ENCODE measurements around the gene DPPA5.
A peak's percentile ranks its signal among the peaks of the same experiment; 100 is the strongest.
"Not testable (repeated sequence)": the region's sequence is repeated elsewhere in the genome, so short reads cannot be mapped to it uniquely, and the experiment has no call there.

Gene DPPA5

DNA sequence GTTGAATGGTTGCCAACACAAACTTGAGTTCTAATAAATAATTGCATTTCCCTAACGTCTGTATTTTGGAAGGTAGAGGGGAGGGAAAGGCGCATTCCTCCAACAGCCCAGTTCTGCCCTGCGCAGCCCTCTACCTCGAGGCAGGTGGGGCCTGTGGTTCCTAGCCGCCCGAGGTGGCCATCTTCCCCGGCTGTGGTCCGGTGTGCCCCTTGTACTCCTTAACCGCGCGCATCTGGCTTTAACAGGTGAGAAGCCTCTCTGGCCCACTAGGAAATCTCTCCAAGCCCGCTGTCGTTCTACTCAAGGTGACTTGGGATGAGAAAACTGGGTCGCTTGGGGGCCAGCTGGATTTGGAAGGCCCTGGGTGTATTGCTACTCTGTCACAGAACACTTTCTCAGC, 10.0 kb upstream of the DPPA5 start:
- DNase-seq (ENCODE audit: low spot score): no peak

DNA sequence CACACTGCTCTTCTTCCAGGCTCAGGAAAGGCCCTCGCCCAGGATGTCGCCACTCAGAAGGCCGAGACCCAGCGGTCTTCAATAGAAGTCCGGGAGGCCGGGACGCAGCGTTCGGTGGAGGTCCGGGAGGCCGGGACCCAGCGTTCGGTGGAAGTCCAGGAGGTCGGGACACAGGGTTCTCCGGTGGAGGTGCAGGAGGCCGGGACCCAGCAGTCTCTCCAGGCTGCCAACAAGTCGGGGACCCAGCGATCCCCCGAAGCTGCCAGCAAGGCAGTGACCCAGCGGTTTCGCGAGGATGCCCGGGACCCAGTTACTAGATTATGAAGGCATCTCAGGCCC, 9.4 kb upstream of the DPPA5 start:
- no peak for DNase-seq (ENCODE audit: low spot score)

DNA sequence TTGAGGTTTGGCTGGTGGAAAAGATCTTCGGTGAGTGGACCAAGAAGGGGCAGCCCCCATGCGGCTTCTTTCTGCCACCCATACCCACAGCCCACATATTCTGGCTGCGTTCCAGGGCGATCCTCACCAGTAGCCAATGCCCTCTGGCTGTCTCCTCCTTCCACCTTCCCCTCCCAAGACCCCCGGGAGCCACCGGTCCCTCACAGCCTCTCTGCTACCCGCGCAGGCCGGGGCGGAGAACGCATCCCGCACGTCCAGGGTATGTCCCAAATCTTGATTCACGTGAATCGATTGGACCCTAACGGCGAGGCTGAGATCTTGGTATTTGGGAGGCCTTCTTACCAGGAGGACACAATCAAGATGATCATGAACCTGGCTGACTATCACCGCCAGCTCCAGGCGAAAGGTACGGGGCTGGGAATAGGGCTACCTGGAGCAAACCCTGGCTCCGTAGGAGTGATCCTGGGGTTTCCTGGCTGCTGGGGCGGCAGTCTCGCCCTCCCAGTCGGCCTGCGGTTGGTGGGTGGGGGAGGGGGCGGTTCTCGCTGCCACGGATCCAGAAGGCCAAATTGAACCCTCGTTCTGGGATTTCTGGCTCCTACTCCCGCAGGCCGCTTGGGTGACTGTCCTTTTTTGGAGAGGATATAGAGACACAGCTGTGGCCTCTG, 8.9 kb upstream of the DPPA5 start:
- DNase-seq (ENCODE audit: low spot score): no peak

DNA sequence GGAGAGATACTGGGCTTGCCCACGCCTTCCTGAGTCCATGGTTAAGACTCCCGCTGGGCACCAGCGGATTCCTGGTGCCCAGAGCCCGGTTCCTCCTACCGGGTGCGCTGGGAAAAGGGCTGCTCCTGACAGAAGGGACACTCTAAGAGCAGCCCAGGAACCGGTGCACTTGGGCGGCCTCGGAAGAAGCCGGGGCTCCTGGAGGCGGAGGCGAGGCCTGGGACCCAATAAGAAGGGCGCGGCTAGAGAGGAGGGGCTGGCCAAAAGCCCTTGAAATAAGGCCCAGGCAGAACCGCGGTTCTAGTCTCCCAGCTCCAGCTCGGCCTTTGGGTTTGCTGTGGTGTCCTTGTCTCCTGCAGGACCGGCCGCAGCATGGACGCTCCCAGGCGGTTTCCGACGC, 8.3 kb upstream of the DPPA5 start, which contains the start of gene KHDC3L:
TSS of gene KHDC3L (plus strand) at position 301 of the 400 bp plus-strand sequence. CDS start at position 373, 72 bp downstream.
- no peak for DNase-seq (ENCODE audit: low spot score)

DNA sequence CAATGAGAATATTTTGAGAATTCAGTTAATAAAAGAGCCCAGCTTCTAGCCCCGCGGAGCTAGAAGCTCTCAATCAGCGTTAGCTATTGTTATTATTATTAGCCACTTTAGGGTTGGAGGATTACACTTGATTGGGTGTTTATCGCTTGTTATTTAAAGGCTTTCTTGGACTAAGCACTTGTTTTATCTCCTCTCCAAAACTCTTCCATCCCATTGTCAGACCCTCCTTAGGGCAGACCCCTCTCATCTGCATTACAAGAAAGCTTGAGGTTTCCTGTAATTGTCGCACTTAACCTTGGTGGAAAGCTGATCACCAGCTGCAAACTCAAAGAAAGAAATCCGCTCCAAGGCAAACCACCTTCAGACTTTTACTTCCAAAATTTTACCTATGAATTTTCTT, 4.8 kb downstream of the DPPA5 start:
- DNase-seq (ENCODE audit: low spot score): no peak

DNA sequence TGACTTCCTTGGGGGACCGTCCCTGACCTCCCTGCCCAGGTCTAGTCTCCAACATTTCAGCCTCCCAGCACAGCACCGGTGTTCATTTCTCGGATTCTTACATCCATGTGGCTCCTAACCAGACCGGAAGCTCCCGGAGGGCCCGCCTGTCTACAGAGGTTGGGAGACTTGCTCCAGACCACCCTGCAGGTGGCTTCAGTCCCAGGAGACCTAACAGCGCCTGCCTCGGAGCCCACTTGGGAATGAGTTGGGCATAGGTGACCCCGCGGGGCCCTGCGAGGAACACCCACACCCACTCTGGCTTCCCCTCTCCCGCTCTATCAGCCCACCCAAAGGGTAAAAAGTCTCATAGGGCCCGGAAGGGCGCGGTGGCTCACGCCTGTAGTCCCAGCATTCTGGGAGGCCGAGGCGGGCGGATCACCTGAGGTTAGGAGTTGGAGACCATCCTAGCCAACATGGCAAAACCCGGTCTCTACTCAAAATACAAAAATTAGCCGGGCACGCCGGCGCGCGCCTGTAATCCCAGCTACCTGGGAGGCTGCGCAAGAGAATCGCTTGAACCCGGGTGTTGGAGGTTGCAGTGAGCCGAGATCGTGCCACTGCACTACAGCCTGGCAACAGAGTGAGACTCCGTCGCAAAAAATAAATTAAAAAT, 5.4 kb downstream of the DPPA5 start:
- DNase-seq (ENCODE audit: low spot score): no peak

DNA sequence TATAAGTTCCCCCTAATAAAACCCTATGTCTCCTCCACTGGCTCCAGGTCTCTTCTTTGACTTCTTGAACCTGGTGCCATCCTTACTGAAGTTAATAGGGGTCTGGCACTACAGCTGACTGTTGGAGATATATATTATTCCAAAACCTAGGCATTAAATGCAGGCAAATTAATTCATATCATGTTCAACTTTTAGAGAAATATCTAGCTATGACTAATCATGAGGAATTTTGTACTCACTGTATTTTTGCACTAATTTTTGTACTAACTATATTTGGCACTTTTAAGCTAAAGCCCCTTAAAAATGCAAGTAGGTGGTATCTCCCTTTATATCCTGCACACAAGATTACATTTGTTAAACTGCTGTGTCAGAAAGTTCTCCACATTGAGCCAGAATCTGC, 10.9 kb downstream of the DPPA5 start:
- DNase-seq (ENCODE audit: low spot score): no peak

DNA sequence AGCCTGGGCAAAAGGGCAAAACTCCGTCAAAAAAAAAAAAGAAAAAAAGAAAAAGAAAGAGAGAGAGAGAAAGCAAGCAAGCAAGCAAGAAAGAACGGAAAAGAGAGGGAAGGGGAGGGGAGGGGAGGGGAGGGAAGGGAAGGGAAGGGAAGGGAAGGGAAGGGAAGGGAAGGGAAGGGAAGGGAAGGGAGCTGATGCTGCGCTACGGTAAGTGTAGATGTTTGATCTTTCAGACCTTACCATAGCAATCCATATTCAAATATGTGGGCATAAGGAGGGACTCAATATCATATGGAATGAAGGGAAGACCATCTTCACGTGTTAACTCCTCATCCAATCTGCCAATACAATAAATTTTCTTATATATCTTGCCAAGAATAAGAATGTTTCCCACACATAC, 11.9 kb downstream of the DPPA5 start:
- no peak for DNase-seq (ENCODE audit: low spot score)

DNA sequence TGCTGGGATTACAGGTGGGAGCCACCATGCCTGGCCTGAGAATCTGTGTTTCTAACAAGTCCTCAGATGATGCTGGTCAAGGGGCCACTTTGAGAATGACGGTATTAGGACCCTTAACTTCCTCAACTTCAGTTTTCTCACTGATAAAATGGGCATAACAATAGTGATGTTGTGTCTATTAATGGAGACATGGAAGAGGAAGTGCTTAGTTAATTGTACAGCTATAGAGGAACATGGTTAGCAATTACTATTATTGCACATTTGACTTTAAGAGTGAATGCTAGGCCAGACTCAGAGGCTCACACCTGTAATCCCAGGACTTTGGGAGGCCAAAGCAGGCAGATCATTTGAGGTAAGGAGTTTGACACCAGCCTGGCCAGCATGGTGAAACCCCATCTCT, 12.7 kb downstream of the DPPA5 start:
- no peak for DNase-seq (ENCODE audit: low spot score)

DNA sequence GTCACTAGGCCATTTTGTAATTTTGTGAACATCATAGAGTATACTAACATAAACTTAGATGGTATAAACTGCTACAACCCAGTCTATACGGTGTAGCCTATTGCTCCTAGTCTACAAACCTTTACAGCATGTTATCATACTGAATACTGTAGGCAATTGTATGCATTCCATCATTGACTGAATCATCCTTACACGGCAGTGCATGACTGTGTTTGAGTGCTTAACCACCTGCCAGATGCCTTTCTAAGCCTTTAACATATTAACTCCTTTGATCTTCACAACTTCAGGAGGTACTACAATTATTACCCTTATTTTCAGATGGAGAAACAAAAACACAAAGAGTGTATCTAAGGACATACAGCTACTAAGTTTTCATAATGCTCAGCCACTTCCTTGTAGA, 14.0 kb downstream of the DPPA5 start:
- DNase-seq (ENCODE audit: low spot score): peak; percentile 31

DNA sequence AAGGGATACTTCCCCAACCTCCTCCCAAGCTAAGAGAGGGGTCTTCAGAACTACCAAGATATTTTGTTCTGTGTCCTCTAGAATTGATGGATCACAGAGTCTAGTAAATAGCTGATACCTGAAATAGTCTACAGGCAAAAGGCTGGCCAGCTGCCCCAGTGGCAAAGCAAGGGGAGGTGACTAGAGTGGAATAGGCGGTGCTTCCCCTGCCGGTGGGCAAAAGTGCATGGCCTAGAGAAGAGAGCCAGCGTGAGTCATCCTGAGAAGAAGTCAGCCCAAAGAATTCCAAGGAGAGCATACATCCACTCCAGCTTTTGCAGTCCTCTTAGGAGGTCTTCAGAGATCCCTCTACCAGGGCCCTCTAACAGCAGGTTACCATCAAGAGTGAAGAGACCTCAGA, 14.7 kb downstream of the DPPA5 start:
- peak; percentile 9 for DNase-seq (ENCODE audit: low spot score)

DNA sequence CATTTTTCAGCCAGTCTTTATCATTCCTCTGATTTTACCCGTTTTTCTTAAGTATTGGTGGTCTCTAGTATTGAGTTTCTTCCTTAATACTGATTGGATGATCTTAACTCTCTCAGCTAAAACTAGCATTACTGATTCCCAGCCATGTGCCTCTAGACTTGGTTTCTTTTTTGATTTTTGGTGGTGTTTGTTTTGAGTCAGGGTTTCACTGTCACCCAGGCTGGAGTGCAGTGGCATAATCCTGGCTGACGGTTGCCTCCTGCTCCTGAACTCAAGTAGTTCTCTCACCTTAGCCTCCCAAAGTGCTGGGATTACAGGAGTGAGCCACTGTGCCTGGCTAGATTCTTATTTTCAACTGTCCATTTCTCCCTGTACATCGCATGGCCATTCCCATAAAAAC, 24.9 kb downstream of the DPPA5 start:
- no peak for DNase-seq (ENCODE audit: low spot score)

DNA sequence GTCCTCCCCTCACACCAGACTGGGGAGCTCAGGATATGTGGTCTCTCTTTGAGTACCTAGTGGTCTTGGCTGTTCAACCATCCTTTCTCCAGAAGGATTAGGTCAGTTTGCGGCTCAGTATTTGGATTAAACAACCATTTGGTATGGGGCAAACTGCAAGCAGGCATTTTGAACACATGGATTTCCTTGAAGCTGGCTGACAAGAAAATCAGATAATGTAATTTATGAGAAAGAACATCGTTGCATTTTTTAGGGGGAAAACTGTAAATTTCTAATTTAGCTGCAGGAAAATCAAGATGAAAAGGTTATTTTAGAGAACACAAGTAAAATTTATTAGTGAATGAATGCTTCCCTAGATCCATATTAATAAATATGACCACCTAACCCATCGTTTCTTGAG, 25.3 kb downstream of the DPPA5 start:
- DNase-seq (ENCODE audit: low spot score): no peak

DNA sequence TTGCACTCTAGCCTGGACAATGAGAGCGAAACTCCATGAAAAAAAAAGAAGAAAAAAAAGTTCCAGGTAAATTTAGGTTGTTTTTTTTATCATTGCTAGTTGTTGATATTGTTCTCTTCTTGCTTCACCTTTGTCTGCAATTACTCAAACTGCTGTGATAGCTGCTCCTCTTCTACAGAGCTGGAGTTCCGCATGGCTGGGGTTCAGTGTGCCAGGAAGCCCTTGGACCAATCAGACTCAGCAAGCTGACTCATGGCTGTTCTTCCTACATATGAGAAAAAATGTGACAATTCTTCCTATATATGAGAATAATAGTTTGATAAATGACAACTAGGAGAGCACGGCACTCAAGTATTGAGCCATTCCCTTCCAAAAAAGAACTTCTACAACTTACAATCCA, 28.4 kb downstream of the DPPA5 start:
- no peak for DNase-seq (ENCODE audit: low spot score)

DNA sequence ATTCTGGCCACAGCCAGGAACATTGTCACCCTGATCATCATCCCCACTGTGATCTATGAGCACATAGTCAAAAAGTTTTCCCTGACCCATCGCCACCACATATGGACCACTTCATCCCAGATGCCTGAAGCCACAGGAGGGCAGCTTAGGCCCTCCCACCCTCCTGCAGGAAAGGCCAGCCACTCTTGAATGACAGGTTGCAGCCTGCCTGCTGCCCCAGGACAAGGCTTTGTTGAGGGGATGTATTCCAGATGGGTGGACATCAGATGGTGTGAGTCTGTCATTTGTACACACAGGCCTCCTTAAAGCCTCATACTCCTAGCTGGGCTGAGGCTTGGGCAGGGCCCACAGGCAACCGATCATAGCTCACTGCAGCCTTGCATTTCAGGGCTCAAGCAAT, 30.8 kb downstream of the DPPA5 start:
- DNase-seq (ENCODE audit: low spot score): no peak

DNA sequence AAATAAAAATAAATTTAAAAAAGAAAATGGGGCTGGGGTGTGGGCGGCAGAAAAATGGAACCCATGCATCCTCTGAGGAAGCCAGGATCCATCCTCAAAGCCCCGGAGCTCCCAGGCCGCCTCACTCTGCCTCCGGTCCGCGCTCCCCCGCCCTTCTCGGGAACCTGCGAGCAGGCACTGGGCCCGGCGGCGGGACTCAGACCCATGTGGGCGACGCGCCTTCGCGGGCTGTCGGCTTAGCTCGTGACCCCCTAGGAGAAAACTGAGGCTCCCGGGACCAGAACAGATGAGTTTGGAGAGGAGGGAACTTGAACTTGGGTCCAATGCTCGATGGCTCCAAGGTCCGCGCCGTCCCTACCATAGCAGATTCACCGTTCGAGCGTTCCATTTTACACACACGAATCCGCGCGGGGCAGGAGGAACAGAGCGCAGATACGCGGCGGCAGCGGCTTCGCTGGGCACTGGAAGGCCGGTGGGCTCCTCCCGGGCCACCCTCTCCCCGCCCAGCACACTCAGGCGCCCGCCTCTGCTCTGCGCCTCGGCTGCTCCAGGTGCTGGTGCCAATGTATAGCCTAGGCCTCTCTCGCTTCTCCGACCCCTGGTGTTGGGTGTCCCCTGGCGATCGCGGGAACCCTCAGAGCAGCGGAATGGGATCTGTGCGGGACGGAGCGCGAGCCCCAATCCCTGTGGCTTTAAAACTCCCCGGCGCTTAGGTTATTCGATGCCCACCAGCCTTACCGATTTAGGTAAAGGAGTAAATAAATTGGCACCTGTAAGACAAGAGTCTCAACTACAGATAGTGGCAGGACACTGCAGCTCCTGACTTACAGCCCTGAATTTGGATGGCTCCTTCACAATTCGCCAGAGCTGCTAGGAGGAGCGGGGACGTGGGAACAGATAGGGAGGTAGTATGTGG, 39.2 kb downstream of the DPPA5 start:
- DNase-seq (ENCODE audit: low spot score): no peak

DNA sequence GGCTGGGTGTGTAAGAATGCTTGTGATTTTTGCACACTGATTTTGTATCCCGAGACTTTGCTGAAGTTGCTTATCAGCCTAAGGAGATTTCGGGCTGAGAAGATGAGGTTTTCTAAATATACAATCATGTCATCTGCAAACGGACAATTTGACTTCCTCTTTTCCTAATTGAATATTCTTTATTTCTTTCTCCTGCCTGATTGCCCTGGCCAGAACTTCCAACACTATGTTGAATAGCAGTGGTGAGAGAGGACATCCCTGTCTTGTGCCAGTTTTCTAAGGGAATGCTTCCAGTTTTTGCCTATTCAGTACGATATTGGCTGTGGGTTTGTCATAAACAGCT, 43.6 kb downstream of the DPPA5 start:
- DNase-seq (ENCODE audit: low spot score): not testable (repeated sequence)

DNA sequence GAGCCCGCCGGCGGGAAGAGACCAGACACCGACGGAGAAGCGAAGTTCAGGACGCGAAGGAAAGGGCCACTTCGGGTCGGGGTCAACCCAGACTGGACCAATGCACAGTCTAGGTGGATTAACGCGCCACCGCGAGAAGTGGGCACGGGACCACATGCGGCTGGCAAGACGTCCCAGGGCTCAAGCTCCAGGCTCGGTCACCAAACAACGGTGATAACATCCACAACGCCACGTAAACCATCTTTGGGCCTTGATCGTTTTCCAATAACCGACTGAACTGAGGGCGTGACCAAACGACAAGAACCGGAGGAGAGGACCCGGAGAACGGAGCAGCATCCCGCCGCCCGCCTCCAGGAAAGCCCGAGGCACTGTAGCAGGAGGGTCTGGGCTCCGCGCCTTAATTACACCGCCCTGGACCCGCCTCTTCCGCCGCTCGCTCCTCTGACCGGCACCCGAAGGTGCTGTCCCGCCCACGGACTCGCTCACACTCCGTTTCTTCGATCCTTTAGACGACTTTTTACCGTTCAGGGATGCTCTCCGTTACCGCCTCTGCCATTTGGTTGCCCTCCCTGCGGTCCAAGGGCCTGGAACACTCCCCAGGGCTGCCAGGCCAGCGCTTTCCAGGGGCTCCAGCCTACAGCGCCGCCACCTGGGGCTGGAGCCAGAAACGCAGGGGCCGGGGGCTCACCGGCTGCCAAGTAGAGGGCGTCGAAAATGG, 44.1 kb downstream of the DPPA5 start:
- no peak for DNase-seq (ENCODE audit: low spot score)

DNA sequence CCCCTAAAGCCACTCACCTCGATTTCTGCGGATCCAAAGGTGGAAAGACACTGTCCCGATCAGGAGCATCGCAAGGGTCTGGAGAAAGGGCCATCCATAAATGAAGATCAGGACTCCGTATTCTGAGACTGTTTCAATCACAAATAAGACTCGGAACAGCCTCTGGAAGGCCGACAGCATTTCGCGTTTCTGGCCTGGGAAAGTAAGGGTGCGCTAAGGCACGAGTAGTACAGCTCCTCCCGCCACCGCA, 44.6 kb downstream of the DPPA5 start:
- no peak for DNase-seq (ENCODE audit: low spot score)

DNA sequence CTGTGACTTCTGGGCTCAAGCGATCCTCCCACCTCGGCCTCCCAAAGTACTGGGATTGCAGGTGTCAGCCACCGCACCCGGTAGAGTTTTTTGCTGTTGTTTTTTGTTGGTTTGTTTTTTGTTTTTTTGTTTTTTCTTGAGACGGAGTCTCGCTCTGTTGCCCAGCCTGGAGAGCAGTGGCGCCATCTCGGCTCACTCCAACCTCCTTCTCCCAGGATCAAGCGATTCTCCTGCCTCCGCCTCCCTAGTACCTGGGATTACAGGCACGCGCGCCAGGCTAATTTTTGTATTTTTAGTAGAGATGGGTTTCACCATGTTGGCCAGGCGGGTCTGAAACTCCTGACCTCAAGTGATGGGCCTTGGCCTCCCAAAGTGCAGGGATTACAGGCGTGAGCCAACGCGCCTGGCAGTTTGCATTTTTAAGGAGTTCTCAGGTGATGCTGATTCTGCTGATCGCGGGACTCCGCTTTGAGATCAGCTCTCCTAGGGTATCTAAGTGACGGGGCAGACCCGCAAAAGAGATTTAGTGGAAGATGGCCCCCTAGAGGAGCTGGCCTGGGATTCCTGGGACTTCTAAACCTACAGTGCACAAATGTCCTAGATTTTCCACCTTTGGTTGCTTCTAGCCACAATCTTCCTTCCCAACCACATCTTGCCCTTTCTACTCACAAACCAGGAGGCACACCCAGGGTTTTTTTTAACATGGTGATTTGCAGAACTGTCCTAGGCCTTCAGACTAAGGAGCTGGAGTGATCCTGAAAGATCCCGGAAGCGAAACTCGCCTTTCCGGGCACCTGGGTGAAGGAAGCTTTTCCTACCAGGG, 45.2 kb downstream of the DPPA5 start:
- DNase-seq (ENCODE audit: low spot score): no peak

DNA sequence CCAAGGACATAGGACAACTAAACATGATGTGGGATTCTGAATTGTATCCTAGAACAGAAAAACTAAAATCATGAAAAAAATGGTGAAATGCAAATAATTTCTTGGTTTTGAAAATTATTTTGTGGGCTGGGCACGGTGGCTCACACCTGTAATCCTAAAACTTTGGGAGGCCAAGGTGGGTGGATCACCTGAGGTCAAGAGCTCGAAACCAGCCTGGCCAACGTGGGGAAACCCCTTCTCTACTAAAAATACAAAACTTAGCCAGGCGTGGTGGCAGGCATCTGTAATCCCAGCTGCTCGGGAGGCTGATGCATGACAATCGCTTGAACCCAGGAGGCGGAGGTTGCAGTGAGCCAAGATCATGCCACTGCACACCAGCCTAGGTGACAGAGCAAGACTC, 50.3 kb downstream of the DPPA5 start:
- DNase-seq (ENCODE audit: low spot score): not testable (repeated sequence)

Data from RKO (cell line).